NCI-H510A treated with DMSO at 0.1 percent for 48 hours (cell line): ENCODE measurements around the gene WDR6.

Experiments
- DNase-seq: peaks from one replicate; lab custom pipeline; 2025; lab: John Stamatoyannopoulos, UW

Gene WDR6

GRCh38 chr3:49030321-49030720 is 23.1 kb downstream of the WDR6 start:
- DNase-seq = no peak

- DNase-seq = no peak
Measured at GRCh38 chr3:49032646-49033304, 25.6 kb downstream of the WDR6 start.

GRCh38 chr3:49034650-49035049 is 27.5 kb downstream of the WDR6 start:
- DNase-seq = no peak

- DNase-seq = no peak
Measured at GRCh38 chr3:49035281-49035680, 28.1 kb downstream of the WDR6 start.

- DNase-seq = no peak
Measured at GRCh38 chr3:49053543-49053942, 46.4 kb downstream of the WDR6 start.

GRCh38 chr3:49054344-49054862 is 47.2 kb downstream of the WDR6 start:
- no peak for DNase-seq

GRCh38 chr3:49057268-49057667 is 50.1 kb downstream of the WDR6 start:
- no peak for DNase-seq

GRCh38 chr3:49058011-49058410 is 50.8 kb downstream of the WDR6 start:
- DNase-seq = no peak
